HepG2 (cell line): ENCODE measurements around the gene PRSS16. TPM values are rescaled to one million over a fixed set of nuclear protein-coding genes. Genes with fewer than 3 reads are reported as not detected.

Experiments
- ATAC-seq: fragments of 200-7000 bp; cut with Tn5 transposase; 3 replicates; pipeline ENCODE4 v1.9.1; 2020; ENCODE audit warnings: mild to moderate bottlenecking, moderate library complexity
- BruUV-seq: library from RNA; stranded (reverse); fragments of 400-500 nt; replicated peaks from 2 replicates; lab custom pipeline; 2021; lab: Mats Ljungman, UMichigan
- CTCF ChIA-PET: fragments of 300-600 bp; formaldehyde crosslinking; extraction: SDS; loops from one replicate; lab custom pipeline; 2021; ENCODE audit warnings: low total read pairs, inconsistent platforms, low intra/inter-chr PET ratio; lab: Yijun Ruan, JAX
- POLR2A ChIA-PET: fragments of 350-600 bp; sonication (Branson Sonifier 250); formaldehyde crosslinking; loops from one replicate; lab custom pipeline; 2020; ENCODE audit warnings: antibody characterized with exemption, inconsistent platforms; lab: Yijun Ruan, JAX
- DNase-seq: peaks from one replicate; pipeline ENCODE4 v3.0.0-alpha.2; 2015; ENCODE audit warnings: low spot score
- FAIRE-seq: peaks from 3 replicates; lab custom pipeline; 2011; peaks lifted over from hg19 to GRCh38; lab: Jason Lieb, UNC
- H2AFZ ChIP-seq: one replicate; pipeline ENCODE4 v1.6.1; 2011; ENCODE audit warnings: low read length, inconsistent platforms
- H3K27ac ChIP-seq: fragments of 300-600 bp; 3 replicates; pipeline ENCODE4 v1.8.0; 2011; ENCODE audit warnings: mixed run types, mild to moderate bottlenecking, mixed read lengths, low read length, inconsistent platforms; ENCODE audit not compliant: insufficient read depth; ENCODE audit errors: extremely low read length
- H3K27me3 ChIP-seq, 2 experiments: fragments of 200-600 bp in 1 of 2; 2 replicates in 1 of 2; 3 replicates in 1 of 2; pipeline versions ENCODE4 v1.6.0 to v1.8.0; 2011; ENCODE audit warnings: low read length in 2 of 2, mild to moderate bottlenecking in 2 of 2, moderate library complexity in 2 of 2, inconsistent platforms in 1 of 2; ENCODE audit not compliant: insufficient read depth in 2 of 2, control insufficient read depth in 1 of 2
- H3K36me3 ChIP-seq, 2 experiments: fragments of 200-600 bp in 1 of 2; replicated peaks in 1 of 2; 2 replicates in 1 of 2; 3 replicates in 1 of 2; pipeline versions ENCODE4 v1.5.1 to v1.8.0; 2011; ENCODE audit warnings: low read length in 2 of 2, inconsistent platforms in 1 of 2; ENCODE audit not compliant: insufficient read depth in 2 of 2, control insufficient read depth in 1 of 2
- H3K4me1 ChIP-seq: 2 replicates; pipeline ENCODE4 v1.5.1; 2012; ENCODE audit warnings: low read length, inconsistent platforms; ENCODE audit not compliant: insufficient read depth
- H3K4me2 ChIP-seq: 2 replicates; pipeline ENCODE4 v1.6.0; 2011; ENCODE audit warnings: low read depth, low read length, inconsistent platforms
- H3K4me3 ChIP-seq, 3 experiments: fragments of 200-600 bp in 1 of 3; sonication (generic), shearing (Covaris generic) in 1 of 3; replicated peaks in 1 of 3; 2 replicates each; pipeline ENCODE4 v1.5.1; 2011 to 2016; ENCODE audit warnings: low read length in 3 of 3, inconsistent platforms in 2 of 3, low read depth in 2 of 3, mild to moderate bottlenecking in 2 of 3, control low read depth in 1 of 3, mixed read lengths in 1 of 3; ENCODE audit not compliant: insufficient read depth in 1 of 3
- H3K79me2 ChIP-seq: one replicate; pipeline ENCODE4 v1.6.1; 2011; ENCODE audit warnings: low read length, inconsistent platforms; ENCODE audit not compliant: insufficient read depth
- H3K9ac ChIP-seq: 2 replicates; pipeline ENCODE4 v1.6.0; 2011; ENCODE audit warnings: mild to moderate bottlenecking, low read depth, low read length, inconsistent platforms; ENCODE audit not compliant: insufficient read depth
- H3K9me3 ChIP-seq: 2 replicates; pipeline ENCODE4 v1.5.1; 2012; ENCODE audit warnings: mild to moderate bottlenecking, low read length
- H4K20me1 ChIP-seq: 2 replicates; pipeline ENCODE4 v1.6.0; 2011; ENCODE audit warnings: inconsistent platforms, mild to moderate bottlenecking, low read length, moderate library complexity; ENCODE audit not compliant: insufficient read depth
- BCLAF1 ChIP-seq: fragments of 450-650 bp; IDR thresholded peaks from 2 replicates; pipeline ENCODE4 v1.6.1; 2017; ENCODE audit warnings: mild to moderate bottlenecking
- CCDC6 ChIP-seq: sonication (generic); formaldehyde crosslinking; IDR thresholded peaks from 2 replicates; pipeline ENCODE4 v1.8.1; 2022; ENCODE audit warnings: mild to moderate bottlenecking, missing genetic modification reagents, moderate library complexity
- DDIT3 ChIP-seq: sonication (generic); formaldehyde crosslinking; IDR thresholded peaks from 2 replicates; pipeline ENCODE4 v1.4.0; 2020; ENCODE audit warnings: mild to moderate bottlenecking, missing genetic modification reagents
- ELF1 ChIP-seq: sonication (generic); formaldehyde crosslinking; IDR thresholded peaks from 2 replicates; pipeline ENCODE4 v1.4.0; 2020; ENCODE audit warnings: missing genetic modification reagents
- GMEB1 ChIP-seq: sonication (generic); formaldehyde crosslinking; IDR thresholded peaks from 2 replicates; pipeline ENCODE4 v1.5.1; 2020; ENCODE audit warnings: missing genetic modification reagents, mild to moderate bottlenecking, borderline replicate concordance
- HNF4A ChIP-seq: sonication (generic); formaldehyde crosslinking; IDR thresholded peaks from 2 replicates; pipeline ENCODE4 v1.4.0; 2020; ENCODE audit warnings: missing genetic modification reagents
- KDM4B ChIP-seq: sonication (generic); formaldehyde crosslinking; IDR thresholded peaks from 2 replicates; pipeline ENCODE4 v1.4.0; 2020; ENCODE audit warnings: missing genetic modification reagents
- MTF2 ChIP-seq: sonication (generic); formaldehyde crosslinking; IDR thresholded peaks from 2 replicates; pipeline ENCODE4 v1.5.0; 2020; ENCODE audit warnings: missing genetic modification reagents, borderline replicate concordance
- NR2F2 ChIP-seq: IDR thresholded peaks from 2 replicates; pipeline ENCODE4 v1.6.1; 2012; ENCODE audit warnings: low read depth, inconsistent platforms, borderline replicate concordance
- POLR2AphosphoS5 ChIP-seq: IDR thresholded peaks from 2 replicates; pipeline ENCODE4 v1.6.1; 2012; ENCODE audit warnings: low read depth, low read length
- REL ChIP-seq: sonication (generic); formaldehyde crosslinking; conservative IDR thresholded peaks from 2 replicates; pipeline ENCODE4 v1.8.0; 2022; ENCODE audit warnings: mild to moderate bottlenecking, missing genetic modification reagents, moderate library complexity
- SIN3A ChIP-seq: IDR thresholded peaks from 2 replicates; pipeline ENCODE4 v1.6.1; 2011; ENCODE audit warnings: low read depth, mild to moderate bottlenecking, control low read depth, low read length, borderline replicate concordance
- TAF1 ChIP-seq: sonication (generic); formaldehyde crosslinking; IDR thresholded peaks from 2 replicates; pipeline ENCODE4 v1.4.0; 2020; ENCODE audit warnings: missing genetic modification reagents
- TAF15 ChIP-seq: fragments of 200-400 bp; formaldehyde crosslinking; IDR thresholded peaks from one replicate; pipeline ENCODE4 v1.6.1; 2018; ENCODE audit warnings: mild to moderate bottlenecking, low read depth, low read length; ENCODE audit not compliant: poor library complexity, severe bottlenecking
- ZFX ChIP-seq: sonication (generic); formaldehyde crosslinking; IDR thresholded peaks from 2 replicates; pipeline ENCODE4 v1.4.0; 2020; ENCODE audit warnings: mild to moderate bottlenecking, low read depth, missing genetic modification reagents, moderate library complexity
- ZNF143 ChIP-seq: sonication (generic); formaldehyde crosslinking; IDR thresholded peaks from 2 replicates; pipeline ENCODE4 v1.4.0; 2020; ENCODE audit warnings: missing genetic modification reagents
- ZNF580 ChIP-seq: IDR thresholded peaks from 2 replicates; pipeline ENCODE4 v1.6.1; 2016; ENCODE audit warnings: low read depth, borderline replicate concordance
- ZNF773 ChIP-seq: sonication (generic); formaldehyde crosslinking; IDR thresholded peaks from 2 replicates; pipeline ENCODE4 v1.4.0; 2020; ENCODE audit warnings: missing genetic modification reagents, borderline replicate concordance
- ZNF782 ChIP-seq: sonication (generic); formaldehyde crosslinking; IDR thresholded peaks from 2 replicates; pipeline ENCODE4 v1.4.0; 2020; ENCODE audit warnings: missing genetic modification reagents, mild to moderate bottlenecking, borderline replicate concordance
- WGBS: methylation state at CpG from one replicate; pipeline ENCODE4 v1.1.6; 2017; ENCODE audit warnings: low lambda C conversion rate; 5-methylcytosine and 5-hydroxymethylcytosine counted together
- in situ Hi-C: cut with HindIII; loops from 2 replicates; pipeline ENCODE4 v1.10.0; 2017; ENCODE audit warnings: low pct_unique_long_range_greater_than_20kb; ENCODE audit not compliant: extremely low pct_ligation_motif_present
- intact Hi-C: fragments of 100-400 bp; cut with micrococcal nuclease; formaldehyde crosslinking; loops from one replicate; pipeline ENCODE4 v1.10.0; 2022; ENCODE audit not compliant: unreplicated experiment
- polyA plus RNA-seq, 8 experiments: library from polyadenylated mRNA; depleted of rRNA in 3 of 8; stranded (reverse) in 7 of 8; unstranded in 1 of 8; fragments of >200 nt; fragmentation: Illumina TruSeq in 4 of 8; extraction: Trizol in 4 of 8; gene quantifications; 2 replicates each; pipeline versions ENCODE4 v1.2.1 to v1.2.3, GENCODE V29; 2011 to 2016; ENCODE audit warnings: low read depth in 4 of 8, missing spikeins in 1 of 8, mixed read lengths in 1 of 8; ENCODE audit not compliant: insufficient read depth in 1 of 8
- total RNA-seq, 5 experiments: library from RNA; depleted of rRNA; stranded (reverse); fragments of >200 nt; fragmentation: Illumina TruSeq; extraction: Trizol; gene quantifications; 2 replicates each; pipeline ENCODE4 v1.2.3, GENCODE V29; 2016; ENCODE audit warnings: low read depth in 1 of 5

Gene PRSS16
- total and polyA plus RNA-seq, 2 of the 13 experiments (the other 11 are each of a cell fraction or from before 2014, with no cell fraction given), result not detected

- no peak for TF ChIP-seq SIN3A
- no peak for TF ChIP-seq ELF1
- TF ChIP-seq DDIT3 (CRISPR knock-in tag), result no peak
- 0 out of 2 replicates have a peak, but pooled peaks have one; percentile 66 for TF ChIP-seq ZNF782 (CRISPR knock-in tag)
- 0 out of 2 replicates have a peak, but pooled peaks have one; percentile 5 for TF ChIP-seq ZNF580 (CRISPR knock-in tag)
- 0 out of 2 replicates have a peak, but pooled peaks have one; percentile 6 for TF ChIP-seq HNF4A
- TF ChIP-seq BCLAF1, result no peak
- TF ChIP-seq ZFX, result peak; percentile 54
Observed at GRCh38 chr6:27279513-27280063, 32.1 kb downstream of the PRSS16 start (continued).

GRCh38 chr6:27280064-27280539 lies 32.6 kb downstream of the PRSS16 start:
- H3K4me2 ChIP-seq, result peak overlapping the region; percentile 90
- ChIA-PET CTCF (no interaction called here), POLR2A (interaction anchor here (0.6 kb wide), 1 partner anchor 44 kb away, joined by 3 read pairs; no protein-coding TSS in a partner anchor)
- intact Hi-C loops, result no loop called here
- no peaks in the 10 kb centered on the region for H4K20me1 ChIP-seq
- 12% methylated on average over 17 of the region's 17 CpGs for WGBS
- in situ Hi-C loops, result no loop called here
- no peaks in the 10 kb centered on the region for H3K9me3 ChIP-seq
- no TSS peak for BruUV-seq
- ATAC-seq (peak; percentile 77), DNase-seq (peak; percentile 65), FAIRE-seq (peak; percentile 44)
- H3K27ac ChIP-seq, result no peak overlapping the region
- no peaks in the 10 kb centered on the region for H3K79me2 ChIP-seq
- H3K27me3 ChIP-seq, result peaks cover 0 to 22% of the 10 kb centered on the region in 2 experiments; a peak in 2 of 5 replicates
- peak overlapping the region; percentile 50; the same call in 1 of the 2 replicates for H3K9ac ChIP-seq
- peak overlapping the region; percentile 53 to 80 (median 71) for H3K4me3 ChIP-seq
- peaks cover 26% of the 10 kb centered on the region for H3K4me1 ChIP-seq
- H2AFZ ChIP-seq, result no peak overlapping the region
- no peaks in the 10 kb centered on the region for H3K36me3 ChIP-seq
- no peak for TF ChIP-seq TAF15
- no peak for TF ChIP-seq ZNF773 (CRISPR knock-in tag)
- no peak for TF ChIP-seq MTF2 (CRISPR knock-in tag)
- no peak for TF ChIP-seq REL (CRISPR knock-in tag)
- no peak for TF ChIP-seq POLR2AphosphoS5
- TF ChIP-seq CCDC6 (CRISPR knock-in tag), result no peak
- no peak for TF ChIP-seq KDM4B (CRISPR knock-in tag)
- no peak for TF ChIP-seq ZNF143 (CRISPR knock-in tag)
- 0 out of 2 replicates have a peak, but pooled peaks have one; percentile 21 for TF ChIP-seq GMEB1 (CRISPR knock-in tag)
- TF ChIP-seq TAF1, result no peak
- TF ChIP-seq NR2F2, result peak; percentile 37; the same call in 1 of the 2 replicates
